Osteoblast (primary cell): ENCODE data around the gene TTLL1. TPM values are rescaled to one million over a fixed set of nuclear protein-coding genes. Genes with fewer than 3 reads are reported as not detected.
A peak's percentile ranks its signal among the peaks of the same experiment; 100 is the strongest.

Experiments used
- DNase-seq: peaks from one replicate; pipeline ENCODE4 v3.0.0; 2011; ENCODE audit warnings: low spot score, mixed read lengths; ENCODE audit not compliant: insufficient read length; ENCODE audit errors: missing footprints
- H2AFZ ChIP-seq: 2 replicates; pipeline ENCODE4 v1.6.0; 2011; ENCODE audit warnings: mild to moderate bottlenecking, low read length
- H3K27ac ChIP-seq: 2 replicates; pipeline ENCODE4 v1.5.1; 2011; ENCODE audit warnings: mild to moderate bottlenecking, low read depth, low read length, moderate library complexity
- H3K27me3 ChIP-seq: 2 replicates; pipeline ENCODE4 v1.6.0; 2012; ENCODE audit warnings: mild to moderate bottlenecking, control low read depth, inconsistent platforms, low read length, moderate library complexity; ENCODE audit not compliant: insufficient read depth
- H3K36me3 ChIP-seq: 2 replicates; pipeline ENCODE4 v1.5.1; 2011; ENCODE audit warnings: mild to moderate bottlenecking, low read length, control low read depth, moderate library complexity; ENCODE audit not compliant: insufficient read depth
- H3K4me1 ChIP-seq: 2 replicates; pipeline ENCODE4 v1.5.1; 2011; ENCODE audit warnings: mild to moderate bottlenecking, low read length, control low read depth, moderate library complexity; ENCODE audit not compliant: insufficient read depth
- H3K4me2 ChIP-seq: 2 replicates; pipeline ENCODE4 v1.6.0; 2011; ENCODE audit warnings: mild to moderate bottlenecking, low read length; ENCODE audit not compliant: insufficient read depth
- H3K4me3 ChIP-seq: fragments of 200-600 bp; sonication (generic); 3 replicates; pipeline ENCODE4 v1.5.1; 2012; ENCODE audit warnings: mild to moderate bottlenecking, low read length, inconsistent platforms; ENCODE audit not compliant: insufficient read depth
- H3K79me2 ChIP-seq: 2 replicates; pipeline ENCODE4 v1.6.0; 2012; ENCODE audit warnings: mild to moderate bottlenecking, low read length, control low read depth, inconsistent platforms; ENCODE audit not compliant: insufficient read depth
- H3K9me3 ChIP-seq: 2 replicates; pipeline ENCODE4 v1.5.1; 2011; ENCODE audit warnings: low read depth, low read length, control low read depth
- H4K20me1 ChIP-seq: 2 replicates; pipeline ENCODE4 v1.6.0; 2012; ENCODE audit warnings: mild to moderate bottlenecking, low read length, control low read depth; ENCODE audit not compliant: insufficient read depth
- total RNA-seq: library from RNA; depleted of rRNA; stranded (reverse); fragments of >200 nt; gene quantifications from 2 replicates; pipeline ENCODE4 v1.2.3, GENCODE V29; 2012
- TF ChIP-seq, protein P1 (sequence below): IDR thresholded peaks from 2 replicates; pipeline ENCODE4 v1.5.1; 2011; ENCODE audit warnings: mild to moderate bottlenecking, low read depth, low read length, moderate library complexity; ENCODE audit errors: extremely low read depth

Gene TTLL1
- total RNA-seq, 1 donor = 15.9 TPM

DNA sequence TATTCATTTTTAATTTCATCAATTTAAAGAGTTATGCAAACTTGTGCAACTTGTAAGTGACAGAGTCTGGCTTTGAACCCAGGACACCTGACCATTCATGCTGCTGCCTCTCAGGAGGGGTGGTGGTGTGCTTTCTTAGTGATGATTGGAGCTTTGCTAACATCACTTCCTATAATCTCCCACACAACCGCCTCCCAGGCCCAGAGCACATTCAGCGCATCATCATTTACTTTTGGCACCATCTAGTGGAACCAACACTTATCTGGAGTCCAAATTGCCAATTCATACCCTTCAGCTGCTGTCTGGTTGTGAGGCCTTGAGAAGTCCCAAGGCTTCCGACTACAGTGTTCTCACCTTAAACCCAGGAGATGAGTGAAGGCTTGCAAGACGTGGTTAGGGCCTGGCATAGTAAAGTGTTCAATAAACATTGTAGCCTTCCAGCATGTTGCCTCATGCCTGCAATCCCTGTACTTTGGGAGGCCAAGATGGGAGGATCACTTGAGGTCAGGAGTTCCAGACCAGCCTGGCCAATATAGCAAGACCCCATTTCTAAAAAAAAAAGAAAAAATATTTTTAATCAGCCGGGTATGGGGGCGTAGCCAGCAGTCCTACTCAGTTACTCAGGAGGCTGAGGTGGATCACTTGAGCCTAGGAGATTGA is 1.1 kb upstream of the TTLL1 start:
- H3K4me1 ChIP-seq = no peaks in the 10 kb centered on the region
- no peaks in the 10 kb centered on the region for H4K20me1 ChIP-seq
- H3K27ac ChIP-seq = no peak overlapping the region
- no peak overlapping the region for H2AFZ ChIP-seq
- peaks cover 5% of the 10 kb centered on the region for H3K79me2 ChIP-seq
- no peaks in the 10 kb centered on the region for H3K9me3 ChIP-seq
- TF ChIP-seq, protein P1, sequence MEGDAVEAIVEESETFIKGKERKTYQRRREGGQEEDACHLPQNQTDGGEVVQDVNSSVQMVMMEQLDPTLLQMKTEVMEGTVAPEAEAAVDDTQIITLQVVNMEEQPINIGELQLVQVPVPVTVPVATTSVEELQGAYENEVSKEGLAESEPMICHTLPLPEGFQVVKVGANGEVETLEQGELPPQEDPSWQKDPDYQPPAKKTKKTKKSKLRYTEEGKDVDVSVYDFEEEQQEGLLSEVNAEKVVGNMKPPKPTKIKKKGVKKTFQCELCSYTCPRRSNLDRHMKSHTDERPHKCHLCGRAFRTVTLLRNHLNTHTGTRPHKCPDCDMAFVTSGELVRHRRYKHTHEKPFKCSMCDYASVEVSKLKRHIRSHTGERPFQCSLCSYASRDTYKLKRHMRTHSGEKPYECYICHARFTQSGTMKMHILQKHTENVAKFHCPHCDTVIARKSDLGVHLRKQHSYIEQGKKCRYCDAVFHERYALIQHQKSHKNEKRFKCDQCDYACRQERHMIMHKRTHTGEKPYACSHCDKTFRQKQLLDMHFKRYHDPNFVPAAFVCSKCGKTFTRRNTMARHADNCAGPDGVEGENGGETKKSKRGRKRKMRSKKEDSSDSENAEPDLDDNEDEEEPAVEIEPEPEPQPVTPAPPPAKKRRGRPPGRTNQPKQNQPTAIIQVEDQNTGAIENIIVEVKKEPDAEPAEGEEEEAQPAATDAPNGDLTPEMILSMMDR = peak; percentile 74
- peaks cover 3% of the 10 kb centered on the region for H3K27me3 ChIP-seq
- no peak overlapping the region for H3K4me3 ChIP-seq
- H3K36me3 ChIP-seq = peaks cover 4% of the 10 kb centered on the region
- no peak overlapping the region for H3K4me2 ChIP-seq
- peak; percentile 97 for DNase-seq

DNA sequence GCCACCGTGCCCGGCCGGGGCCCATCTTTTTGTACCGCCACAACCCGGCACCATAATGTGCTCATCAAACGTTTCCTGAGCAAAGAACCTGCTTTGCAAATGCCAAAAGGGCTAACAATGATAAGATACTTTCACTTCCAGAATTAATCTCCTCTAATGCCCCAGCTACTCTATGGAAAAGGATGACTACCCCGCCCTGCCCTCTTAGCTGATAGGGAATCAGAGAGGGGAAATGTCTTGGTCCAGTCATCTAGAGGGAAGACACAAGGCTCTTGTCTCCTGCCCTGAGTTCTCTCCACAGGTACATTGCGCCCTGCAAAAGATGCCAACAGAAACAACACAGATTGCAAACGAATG is 586 bp downstream of the TTLL1 start:
- Histone ChIP-seq H3K36me3 (peaks cover 5% of the 10 kb centered on the region), H3K27me3 (no peaks in the 10 kb centered on the region), H3K4me2 (peak overlapping the region; percentile 99), H2AFZ (peak overlapping the region; percentile 97), H3K4me1 (no peaks in the 10 kb centered on the region), H3K27ac (peak overlapping the region; percentile 71), H3K4me3 (peak overlapping the region; percentile 96), H4K20me1 (no peaks in the 10 kb centered on the region), H3K79me2 (peaks cover 5% of the 10 kb centered on the region), H3K9me3 (no peaks in the 10 kb centered on the region)
- DNase-seq = peak; percentile 66
- TF ChIP-seq, protein P1 = no peak

DNA sequence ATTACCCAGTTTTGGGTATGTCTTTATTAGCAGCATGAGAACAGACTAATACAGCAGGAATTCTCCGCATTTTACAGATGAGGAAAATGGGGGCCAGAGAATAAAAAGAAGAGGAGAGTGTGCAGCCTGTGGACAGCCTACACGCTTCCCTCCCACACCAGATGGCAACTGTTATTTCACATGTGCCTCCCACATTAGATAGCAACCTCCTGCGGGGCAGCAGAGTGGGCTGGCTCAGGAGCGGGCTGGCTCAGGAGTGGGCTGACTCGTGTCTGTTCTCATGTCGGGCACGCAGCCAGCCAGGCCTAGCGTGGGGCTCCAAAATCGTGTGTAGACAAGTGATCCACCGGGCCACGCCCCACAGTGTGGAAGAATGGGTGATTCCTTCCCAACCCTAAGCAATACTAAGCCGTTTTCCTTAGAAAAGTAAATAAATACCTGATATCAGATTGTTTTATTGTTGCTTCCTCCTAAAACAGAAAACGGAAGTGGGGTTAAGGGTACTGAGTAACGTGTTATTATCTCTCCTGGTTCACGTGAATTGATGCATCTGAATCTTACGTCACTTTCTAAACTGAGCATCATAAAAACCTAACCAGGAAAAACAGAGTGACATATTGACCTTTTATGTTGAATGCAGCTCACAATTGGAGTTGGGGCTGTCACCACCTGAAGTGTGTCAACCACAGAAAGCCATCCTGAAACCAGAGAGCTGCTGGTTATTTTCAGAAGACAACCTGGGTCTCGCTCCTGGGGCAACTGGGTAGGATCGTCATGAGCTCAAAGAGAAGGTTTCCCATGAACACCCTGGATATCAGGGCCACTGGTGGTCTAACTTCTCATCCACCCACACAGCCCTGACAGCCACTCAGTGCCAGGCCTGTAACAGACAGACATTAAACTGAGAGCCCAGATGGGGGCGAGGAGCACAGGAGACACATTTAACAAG is 3.3 kb downstream of the TTLL1 start:
- no peak overlapping the region for H3K27ac ChIP-seq

More for the DNA sequence above, 3.3 kb downstream of the TTLL1 start:
- H3K4me3 ChIP-seq = no peak overlapping the region
- H3K9me3 ChIP-seq = no peaks in the 10 kb centered on the region
- H3K79me2 ChIP-seq = peaks cover 5% of the 10 kb centered on the region
- TF ChIP-seq, protein P1 = no peak
- H3K27me3 ChIP-seq = no peaks in the 10 kb centered on the region
- H3K4me1 ChIP-seq = no peaks in the 10 kb centered on the region
- H3K4me2 ChIP-seq = no peak overlapping the region
- H3K36me3 ChIP-seq = peaks cover 5% of the 10 kb centered on the region
- no peak for DNase-seq
- H2AFZ ChIP-seq = no peak overlapping the region
- peaks cover 3% of the 10 kb centered on the region for H4K20me1 ChIP-seq
